ENCODE data around the gene DOLPP1. TPM values are rescaled to one million over a fixed set of nuclear protein-coding genes. Genes with fewer than 3 reads are reported as not detected.

DOLPP1 gene
- total RNA-seq, 4 donors from 2014 or later: 1.0 to 10.2 (median 9.7) TPM; not detected in 1

GRCh38 chr9:129058965-129059795, 21.7 kb upstream of the DOLPP1 start:
- Histone ChIP-seq H3K27me3 (no peaks in the 10 kb centered on the region), H3K9me3 (no peaks in the 10 kb centered on the region), H3K36me3 (no peaks in the 10 kb centered on the region), H3K27ac (no peak overlapping the region), H3K4me3 (no peak overlapping the region), H3K4me1 (no peaks in the 10 kb centered on the region)
- DNase-seq: no peak
- intact Hi-C loops (cut with DNase I; ENCODE audit: low total_unique reads): no loop called here
- no peak for TF ChIP-seq CTCF (IDR thresholded peaks at IDR 0.05)
- TF ChIP-seq POLR2A (IDR thresholded peaks at IDR 0.05): no peak

- no peaks in the 10 kb centered on the region for H3K27me3 ChIP-seq
- no peaks in the 10 kb centered on the region for H3K36me3 ChIP-seq
- H3K9me3 ChIP-seq: no peaks in the 10 kb centered on the region
- no peak overlapping the region for H3K4me3 ChIP-seq
- DNase-seq: no peak
- TF ChIP-seq POLR2A (IDR thresholded peaks at IDR 0.05) (no peak), CTCF (IDR thresholded peaks at IDR 0.05) (no peak)
- H3K27ac ChIP-seq: no peak overlapping the region
- intact Hi-C loops (cut with DNase I; ENCODE audit: low total_unique reads): no loop called here
- no peaks in the 10 kb centered on the region for H3K4me1 ChIP-seq
Measured at GRCh38 chr9:129059796-129060785, 20.8 kb upstream of the DOLPP1 start.

- Histone ChIP-seq H3K27me3 (no peaks in the 10 kb centered on the region), H3K4me3 (no peak overlapping the region), H3K9me3 (no peaks in the 10 kb centered on the region), H3K36me3 (no peaks in the 10 kb centered on the region), H3K4me1 (no peaks in the 10 kb centered on the region), H3K27ac (no peak overlapping the region)
- TF ChIP-seq POLR2A (IDR thresholded peaks at IDR 0.05): no peak
- no peak for TF ChIP-seq CTCF (IDR thresholded peaks at IDR 0.05)
- no peak for DNase-seq
- intact Hi-C loops (cut with DNase I; ENCODE audit: low total_unique reads): no loop called here
Measured at GRCh38 chr9:129060991-129061390, 19.9 kb upstream of the DOLPP1 start.

GRCh38 chr9:129063061-129063460, 17.9 kb upstream of the DOLPP1 start:
- Histone ChIP-seq H3K27me3 (no peaks in the 10 kb centered on the region), H3K9me3 (no peaks in the 10 kb centered on the region), H3K4me1 (no peaks in the 10 kb centered on the region), H3K36me3 (no peaks in the 10 kb centered on the region), H3K4me3 (no peak overlapping the region), H3K27ac (no peak overlapping the region)
- no peak for DNase-seq
- TF ChIP-seq POLR2A (IDR thresholded peaks at IDR 0.05) (no peak), CTCF (IDR thresholded peaks at IDR 0.05) (no peak)
- intact Hi-C loops (cut with DNase I; ENCODE audit: low total_unique reads): no loop called here
